Fibroblast of peridontal ligament (primary cell): ENCODE data around the gene CSKMT.
"Not testable (repeated sequence)": the region's sequence is repeated elsewhere in the genome, so short reads cannot be mapped to it uniquely, and the experiment has no call there.

ENCODE experiments used
- DNase-seq: peaks from one replicate; pipeline ENCODE4 v3.0.0-alpha.2; 2010; ENCODE audit errors: extremely low read depth

The CSKMT gene

GRCh38 chr11:62689421-62690183, 24.5 kb downstream of the CSKMT start, which contains the start of gene LRRN4CL:
TSS of gene LRRN4CL (minus strand) at chr11:62689530. CDS start at chr11:62688508, 1,022 bp downstream.
- DNase-seq = peak; percentile 98

- not testable (repeated sequence) for DNase-seq
Observed at GRCh38 chr11:62693624-62694023, 28.5 kb downstream of the CSKMT start.

DNA sequence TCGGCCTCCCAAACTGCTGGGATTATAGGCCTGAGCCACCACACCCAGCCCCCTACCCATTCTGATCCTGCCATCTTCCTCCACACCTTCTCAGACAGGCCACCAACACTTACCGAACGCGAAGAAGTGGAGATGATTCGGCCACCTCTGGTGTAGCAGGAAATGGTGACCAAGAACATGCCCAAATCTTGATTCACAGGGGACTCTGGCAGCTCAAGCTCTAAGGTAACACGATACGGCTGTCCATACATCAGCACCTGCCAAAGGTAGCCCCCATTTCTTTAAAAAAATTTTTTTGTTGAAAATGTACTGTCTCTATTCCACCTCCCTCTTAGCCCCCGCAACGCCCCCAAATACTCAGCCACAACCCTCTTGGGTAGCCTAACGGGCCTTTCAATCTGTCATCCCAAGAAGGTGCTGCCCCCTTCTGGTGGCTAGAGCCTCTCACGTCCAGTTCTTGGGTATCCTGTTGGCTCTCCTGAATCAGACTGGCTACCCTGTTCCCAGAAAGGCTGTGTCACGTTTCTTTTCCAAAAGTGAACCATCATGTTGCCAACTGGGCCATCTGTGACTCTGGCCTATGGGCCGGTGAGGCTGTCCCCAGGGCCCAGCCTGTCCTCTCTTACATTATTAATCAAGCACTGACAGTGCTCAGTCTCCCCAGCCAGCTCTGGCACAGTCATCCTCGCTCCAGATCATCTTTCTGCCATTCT, 29.5 kb downstream of the CSKMT start:
- peak; percentile 89 for DNase-seq

- no peak for DNase-seq
Observed at GRCh38 chr11:62702246-62702645, 37.1 kb downstream of the CSKMT start.

DNA sequence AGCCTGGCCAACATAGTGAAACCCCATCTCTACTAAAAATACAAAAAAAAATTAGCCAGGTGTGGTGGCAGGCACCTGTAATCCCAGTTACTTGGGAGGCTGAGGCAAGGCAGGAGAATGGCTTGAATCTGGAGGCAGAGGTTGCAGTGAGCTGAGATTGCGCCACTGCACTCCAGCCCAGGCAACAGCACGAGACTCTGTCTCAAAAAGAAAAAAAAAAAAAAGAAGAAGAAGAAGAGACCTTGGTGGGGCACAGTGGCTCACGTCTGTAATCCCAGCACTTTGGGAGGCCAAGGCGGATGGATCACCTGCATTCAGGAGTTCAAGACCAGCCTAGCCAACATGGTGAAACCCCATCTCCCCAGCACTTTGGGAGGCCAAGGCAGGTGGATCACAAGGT, 38.8 kb downstream of the CSKMT start:
- DNase-seq = not testable (repeated sequence)

GRCh38 chr11:62705413-62705812, 40.3 kb downstream of the CSKMT start:
- no peak for DNase-seq

GRCh38 chr11:62705880-62706849, 41.1 kb downstream of the CSKMT start:
- DNase-seq = peak; percentile 88

- DNase-seq = no peak
Observed at GRCh38 chr11:62706850-62707247, 41.7 kb downstream of the CSKMT start.

GRCh38 chr11:62707277-62707861, 42.3 kb downstream of the CSKMT start, which contains the start of the genes BSCL2 and GNG3:
TSS of gene BSCL2 (minus strand) at chr11:62707424. CDS start at chr11:62707195, 229 bp downstream.
TSS of gene GNG3 (plus strand) at chr11:62707676. CDS start at chr11:62708296, 620 bp downstream.
- no peak for DNase-seq

DNA sequence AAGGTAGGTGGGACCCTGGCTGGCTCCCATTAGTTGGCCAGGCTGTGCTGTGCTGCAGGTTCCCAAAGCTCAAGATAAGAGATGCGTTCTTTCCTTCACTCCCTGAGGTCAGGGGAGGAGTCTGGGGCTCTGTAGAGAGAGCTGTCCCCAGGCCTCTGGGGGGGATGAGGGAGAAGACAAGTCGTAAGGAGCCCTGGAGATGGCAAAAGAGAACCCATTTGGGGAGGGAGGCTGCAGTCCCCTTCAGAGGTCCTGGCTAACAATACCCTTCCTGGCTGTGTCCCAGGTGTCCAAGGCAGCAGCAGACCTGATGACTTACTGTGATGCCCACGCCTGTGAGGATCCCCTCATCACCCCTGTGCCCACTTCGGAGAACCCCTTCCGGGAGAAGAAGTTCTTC, 43.3 kb downstream of the CSKMT start:
- DNase-seq = no peak

DNA sequence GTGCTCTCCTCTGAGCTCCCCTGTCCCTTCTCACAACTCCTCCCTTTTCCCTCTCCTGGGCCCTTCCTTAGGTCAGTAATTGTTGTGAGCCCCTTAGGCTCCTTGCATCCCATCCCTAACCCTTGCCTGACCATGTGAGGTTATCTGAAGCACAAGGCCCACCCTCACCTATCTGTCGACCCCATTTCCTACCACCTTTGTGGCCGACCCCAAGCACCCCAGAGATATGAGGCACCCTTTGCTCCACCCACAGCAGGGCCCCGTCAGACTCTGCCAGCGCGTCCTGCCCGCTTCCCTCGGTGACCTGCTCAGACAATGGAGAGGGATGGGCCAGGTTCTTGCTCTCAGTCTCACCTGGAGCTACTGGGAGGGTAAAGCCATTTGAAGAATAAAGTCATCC, 43.7 kb downstream of the CSKMT start:
- DNase-seq = no peak

- peak; percentile 98 for DNase-seq
Observed at GRCh38 chr11:62709247-62710000, 44.3 kb downstream of the CSKMT start.

- peak; percentile 51 for DNase-seq
Observed at GRCh38 chr11:62710001-62710345, 44.9 kb downstream of the CSKMT start.

- no peak for DNase-seq
Observed at GRCh38 chr11:62712276-62712812, 47.2 kb downstream of the CSKMT start.

DNA sequence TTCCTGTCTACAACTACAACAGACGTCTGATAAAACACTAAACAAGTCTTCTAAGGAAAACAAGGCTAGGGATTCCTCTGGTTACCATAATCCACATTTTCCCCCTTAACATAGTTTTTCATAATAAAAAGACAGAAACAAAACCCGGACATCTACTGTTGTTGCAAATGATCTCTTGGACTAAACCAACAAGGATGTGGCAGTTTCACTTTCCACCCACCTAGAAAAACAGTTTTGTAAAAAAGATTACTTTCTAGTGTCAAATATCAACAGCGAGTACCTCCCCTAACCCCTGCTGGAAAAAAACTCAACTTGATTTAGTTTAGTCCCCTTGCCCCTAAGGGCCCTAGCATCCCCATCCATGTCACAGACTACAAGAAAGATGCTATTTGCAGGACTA, 47.7 kb downstream of the CSKMT start:
- no peak for DNase-seq

DNA sequence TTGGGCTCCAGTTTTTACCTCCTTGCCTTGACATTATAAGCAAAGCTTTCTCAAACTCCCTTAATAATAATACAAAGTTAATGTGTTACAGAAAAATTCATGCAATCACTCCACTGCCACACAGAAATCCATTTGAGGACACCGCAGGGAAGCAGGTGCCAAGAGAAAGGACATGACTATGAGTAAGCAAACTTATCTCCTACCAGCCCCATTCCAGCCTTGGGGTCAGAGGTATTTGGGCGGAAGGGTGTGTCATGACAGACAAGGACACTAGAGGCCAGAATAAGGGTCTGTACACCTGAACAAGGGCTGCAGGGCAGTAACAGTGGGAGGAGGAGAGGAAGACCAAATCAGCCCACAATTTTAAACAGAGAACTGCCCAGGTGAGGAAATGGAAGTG, 48.2 kb downstream of the CSKMT start:
- no peak for DNase-seq

DNA sequence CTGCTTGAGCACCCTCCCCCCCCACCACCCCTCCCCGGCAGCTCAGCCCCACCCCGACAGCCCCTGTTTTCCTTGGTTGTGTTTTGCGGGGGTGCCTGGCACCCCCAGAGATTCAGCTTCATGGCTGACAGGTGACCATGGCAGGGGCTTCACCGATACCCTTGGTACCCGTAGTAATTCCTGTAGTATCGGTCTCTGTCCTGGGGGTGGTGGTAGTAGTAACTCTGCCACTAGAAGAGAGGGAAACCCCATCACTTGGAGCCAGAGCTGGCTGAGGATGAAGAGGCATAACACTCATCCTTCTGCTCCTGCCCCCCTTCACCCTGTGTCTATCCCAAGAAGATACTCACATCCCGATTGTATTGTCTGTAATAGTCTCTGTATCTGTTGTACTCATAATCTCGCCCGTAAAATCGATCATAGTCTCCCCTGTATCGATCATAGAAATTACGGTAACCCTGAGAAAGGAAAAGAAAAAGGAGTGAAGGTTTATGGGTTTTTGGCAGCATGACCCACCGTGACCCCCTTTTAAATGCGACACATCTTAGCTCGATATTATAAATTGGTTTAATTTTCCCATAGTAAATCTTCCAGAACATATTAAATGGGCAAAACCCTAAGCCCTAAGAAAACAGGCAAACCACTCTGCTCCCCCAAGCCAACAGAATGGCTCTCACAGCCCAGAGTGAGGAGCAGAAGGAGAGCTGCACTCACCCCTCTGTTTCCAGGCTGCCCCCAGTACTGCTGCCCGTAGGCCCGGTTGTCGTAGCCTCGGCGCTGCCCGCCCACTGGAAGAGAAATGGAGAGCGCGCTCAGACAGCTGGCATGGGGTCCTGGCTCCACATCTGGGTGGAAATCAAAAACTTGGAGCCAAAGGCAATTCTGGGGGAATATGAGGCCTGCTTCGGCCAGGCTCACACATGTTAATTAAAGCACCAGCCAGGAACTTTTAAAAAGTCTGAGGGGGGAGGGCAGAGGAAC, 50.3 kb downstream of the CSKMT start:
- no peak for DNase-seq

DNA sequence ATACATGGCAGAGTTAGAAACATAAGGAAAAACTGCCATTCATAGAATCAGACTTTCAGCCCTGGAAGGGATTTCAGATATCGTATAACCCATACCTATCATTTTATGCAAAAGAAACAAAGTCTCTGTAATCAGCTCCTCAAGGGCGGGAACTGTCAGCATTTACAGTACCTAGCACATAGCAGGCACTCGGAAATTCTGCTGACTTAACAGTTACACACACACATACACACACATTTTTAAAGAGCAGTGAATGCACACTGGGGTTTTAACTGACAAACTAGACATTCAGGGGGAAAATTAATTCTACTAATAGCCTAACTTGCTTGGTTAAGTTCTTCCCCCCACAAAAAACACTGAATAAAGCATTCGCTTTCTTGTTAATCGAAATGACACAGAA, 51.1 kb downstream of the CSKMT start:
- DNase-seq = no peak

DNA sequence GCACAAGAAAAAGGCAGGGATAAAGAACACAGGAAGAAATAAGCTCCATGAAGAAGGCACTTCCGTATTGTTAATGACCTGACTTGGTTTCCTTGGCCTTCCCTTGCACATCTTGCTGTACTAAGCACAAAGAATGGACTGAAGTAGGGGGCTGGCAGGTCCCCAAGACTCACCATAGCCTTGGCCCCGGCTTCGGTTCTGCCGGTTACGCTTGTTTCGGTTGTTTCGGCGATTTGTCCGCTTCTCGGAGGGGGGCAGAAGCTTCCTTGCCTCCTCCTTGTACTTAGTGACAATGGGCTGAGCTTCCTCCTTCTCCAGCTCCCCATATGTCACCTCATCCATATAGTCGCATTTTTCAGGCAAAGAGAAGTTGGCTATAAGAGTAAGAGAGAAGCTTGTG, 51.7 kb downstream of the CSKMT start:
- no peak for DNase-seq
